ENCODE data around the gene ADAM12. TPM values are rescaled to one million over a fixed set of nuclear protein-coding genes. Genes with fewer than 3 reads are reported as not detected.

Gene ADAM12
- total and polyA plus RNA-seq, 9 of the 15 experiments (the other 6 are each of a cell fraction or from before 2014, with no cell fraction given): not detected

DNA sequence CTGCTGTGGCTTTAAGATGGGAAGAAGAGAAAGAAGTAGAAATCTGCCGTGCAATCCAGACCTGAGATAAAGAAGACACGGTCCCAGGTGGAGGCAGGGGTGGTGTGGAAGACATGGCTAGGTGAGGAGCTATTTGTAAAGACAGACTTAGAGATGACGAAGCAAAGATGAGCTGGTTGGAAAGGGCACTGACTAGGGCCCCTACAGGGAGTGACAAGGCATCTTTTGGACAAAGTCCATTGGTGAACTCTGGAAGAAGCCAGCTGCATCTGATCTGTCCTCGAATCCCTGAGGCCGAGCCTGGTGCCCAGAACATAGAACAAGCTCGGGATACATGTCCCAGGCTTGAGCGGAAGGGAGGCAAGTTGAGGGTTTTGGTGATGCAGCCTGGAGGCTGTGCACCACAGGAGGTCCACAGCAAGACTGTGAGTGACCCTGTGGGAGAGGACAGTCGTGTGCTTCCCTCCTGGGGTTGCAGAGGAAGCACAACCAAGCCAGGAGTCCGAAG is 191.2 kb downstream of the ADAM12 start (continued):
- TF ChIP-seq, protein P1, sequence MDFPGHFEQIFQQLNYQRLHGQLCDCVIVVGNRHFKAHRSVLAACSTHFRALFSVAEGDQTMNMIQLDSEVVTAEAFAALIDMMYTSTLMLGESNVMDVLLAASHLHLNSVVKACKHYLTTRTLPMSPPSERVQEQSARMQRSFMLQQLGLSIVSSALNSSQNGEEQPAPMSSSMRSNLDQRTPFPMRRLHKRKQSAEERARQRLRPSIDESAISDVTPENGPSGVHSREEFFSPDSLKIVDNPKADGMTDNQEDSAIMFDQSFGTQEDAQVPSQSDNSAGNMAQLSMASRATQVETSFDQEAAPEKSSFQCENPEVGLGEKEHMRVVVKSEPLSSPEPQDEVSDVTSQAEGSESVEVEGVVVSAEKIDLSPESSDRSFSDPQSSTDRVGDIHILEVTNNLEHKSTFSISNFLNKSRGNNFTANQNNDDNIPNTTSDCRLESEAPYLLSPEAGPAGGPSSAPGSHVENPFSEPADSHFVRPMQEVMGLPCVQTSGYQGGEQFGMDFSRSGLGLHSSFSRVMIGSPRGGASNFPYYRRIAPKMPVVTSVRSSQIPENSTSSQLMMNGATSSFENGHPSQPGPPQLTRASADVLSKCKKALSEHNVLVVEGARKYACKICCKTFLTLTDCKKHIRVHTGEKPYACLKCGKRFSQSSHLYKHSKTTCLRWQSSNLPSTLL (IDR thresholded peaks at IDR 0.05): no peak
- TF ChIP-seq CBFA2T3 (IDR thresholded peaks at IDR 0.05) (no peak), ZNF23 (CRISPR knock-in tag; IDR thresholded peaks at IDR 0.05) (no peak), ZNF263 (CRISPR knock-in tag; IDR thresholded peaks at IDR 0.05; ENCODE audit: borderline replicate concordance) (no peak), ZNF408 (CRISPR knock-in tag; IDR thresholded peaks at IDR 0.05; ENCODE audit: low read depth) (no peak), ZNF639 (CRISPR knock-in tag; conservative IDR thresholded peaks at IDR 0.05 in 1 of 2, IDR thresholded peaks at IDR 0.05 in 1 of 2) (0 out of 4 replicates have a peak, but pooled peaks of 1 of the 2 experiments have one; percentile 25), SMARCB1 (IDR thresholded peaks at IDR 0.05; ENCODE audit: insufficient read length, low read depth) (no peak), ZNF347 (CRISPR knock-in tag; IDR thresholded peaks at IDR 0.05; ENCODE audit: low read depth) (no peak), SOX6 (IDR thresholded peaks at IDR 0.05) (no peak), MTA2 (IDR thresholded peaks at IDR 0.05; ENCODE audit: low read depth) (no peak), BRF2 (IDR thresholded peaks at IDR 0.05; ENCODE audit: borderline replicate concordance, insufficient read depth, insufficient read length) (no peak), NFE2 (IDR thresholded peaks at IDR 0.05; ENCODE audit: low read depth) (peak; percentile 76), ZNF24 (IDR thresholded peaks at IDR 0.05) (no peak), L3MBTL2 (IDR thresholded peaks at IDR 0.05) (peak; percentile 59), ZBTB7A (IDR thresholded peaks at IDR 0.05; ENCODE audit: borderline replicate concordance, control insufficient read depth, low read depth, low read length) (no peak), SMAD1 (IDR thresholded peaks at IDR 0.05; ENCODE audit: low read depth, low read length, partially characterized antibody) (no peak), NKRF (IDR thresholded peaks at IDR 0.05; ENCODE audit: borderline replicate concordance) (no peak), FOSL1 (tag; conservative IDR thresholded peaks at IDR 0.05) (0 out of 2 replicates have a peak, but pooled peaks have one; percentile 29), ZNF140 (CRISPR knock-in tag; IDR thresholded peaks at IDR 0.05) (no peak), PTTG1 (tag; IDR thresholded peaks at IDR 0.05; ENCODE audit: low read depth) (no peak)

Data from K562 (cell line).